HFFc6 (cell line): Measurements from ENCODE around the gene RASAL2. TPM values are rescaled to one million over a fixed set of nuclear protein-coding genes. Genes with fewer than 3 reads are reported as not detected.
A peak's percentile ranks its signal among the peaks of the same experiment; 100 is the strongest.

Experiments used
- DNase-seq: peaks from one replicate; pipeline ENCODE4 v3.0.0-alpha.2; 2018
- H3K27ac Mint-ChIP-seq: 2 replicates; pipeline ENCODE4 v1.8.0; 2020; ENCODE audit warnings: mild to moderate bottlenecking, mixed read lengths
- H3K27me3 Mint-ChIP-seq: 2 replicates; pipeline ENCODE4 v1.8.0; 2021; ENCODE audit warnings: mild to moderate bottlenecking, moderate library complexity, mixed read lengths; ENCODE audit not compliant: insufficient read depth
- H3K36me3 Mint-ChIP-seq: 2 replicates; pipeline ENCODE4 v1.8.0; 2021; ENCODE audit warnings: low read depth, mixed read lengths
- H3K4me1 Mint-ChIP-seq: 2 replicates; pipeline ENCODE4 v1.8.0; 2020; ENCODE audit warnings: low read depth, mixed read lengths
- H3K4me3 Mint-ChIP-seq: 2 replicates; pipeline ENCODE4 v1.8.0; 2020; ENCODE audit warnings: mild to moderate bottlenecking, moderate library complexity, mixed read lengths
- H3K9me3 Mint-ChIP-seq: 2 replicates; pipeline ENCODE4 v1.8.0; 2020; ENCODE audit warnings: mild to moderate bottlenecking, mixed read lengths
- total RNA-seq, 6 experiments: library from RNA; stranded (reverse); fragmentation: NEBNext Ultra II Directional; extraction: Animal tissue kit (Norgen Biotek cat#: 25700); gene quantifications; 2 replicates in 1 of 6; 3 replicates in 5 of 6; pipeline ENCODE4 v1.2.3, GENCODE V29; 2021
- TF ChIP-seq, protein P1 (sequence below): fragments of 200-600 bp; sonication (generic); IDR thresholded peaks from 2 replicates; pipeline ENCODE4 v1.5.0; 2021; ENCODE audit warnings: antibody characterized with exemption, mild to moderate bottlenecking

RASAL2 gene
- total RNA-seq, 6 experiments from 2014 or later = 21.2 to 30.7 (median 24.4) TPM

DNA sequence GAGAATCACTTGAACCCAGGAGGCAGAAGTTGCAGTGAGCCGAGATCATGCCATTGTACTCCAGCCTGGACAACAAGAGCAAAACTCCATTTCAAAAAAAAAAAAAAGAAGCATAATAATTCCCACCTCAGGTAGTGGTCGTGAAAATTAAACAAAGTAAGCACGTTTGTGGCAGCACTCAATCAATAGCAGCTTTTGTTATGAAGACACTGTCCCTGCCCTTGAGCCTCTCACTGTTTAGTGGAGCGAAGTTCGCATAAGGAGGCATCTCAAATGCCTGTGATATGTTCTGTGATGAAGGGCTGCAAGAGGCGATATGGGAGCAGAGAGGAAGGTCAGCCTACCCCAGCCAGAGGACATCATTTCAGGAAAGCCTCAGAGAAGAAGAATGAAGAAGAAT lies 43.8 kb upstream of the RASAL2 start:
- peaks cover 72% of the 10 kb centered on the region for H3K4me1 Mint-ChIP-seq

GRCh38 chr1:178051071-178051470 lies 42.8 kb upstream of the RASAL2 start:
- no peaks in the 10 kb centered on the region for H3K36me3 Mint-ChIP-seq
- no peak for DNase-seq
- H3K4me3 Mint-ChIP-seq = no peak overlapping the region
- TF ChIP-seq, protein P1, sequence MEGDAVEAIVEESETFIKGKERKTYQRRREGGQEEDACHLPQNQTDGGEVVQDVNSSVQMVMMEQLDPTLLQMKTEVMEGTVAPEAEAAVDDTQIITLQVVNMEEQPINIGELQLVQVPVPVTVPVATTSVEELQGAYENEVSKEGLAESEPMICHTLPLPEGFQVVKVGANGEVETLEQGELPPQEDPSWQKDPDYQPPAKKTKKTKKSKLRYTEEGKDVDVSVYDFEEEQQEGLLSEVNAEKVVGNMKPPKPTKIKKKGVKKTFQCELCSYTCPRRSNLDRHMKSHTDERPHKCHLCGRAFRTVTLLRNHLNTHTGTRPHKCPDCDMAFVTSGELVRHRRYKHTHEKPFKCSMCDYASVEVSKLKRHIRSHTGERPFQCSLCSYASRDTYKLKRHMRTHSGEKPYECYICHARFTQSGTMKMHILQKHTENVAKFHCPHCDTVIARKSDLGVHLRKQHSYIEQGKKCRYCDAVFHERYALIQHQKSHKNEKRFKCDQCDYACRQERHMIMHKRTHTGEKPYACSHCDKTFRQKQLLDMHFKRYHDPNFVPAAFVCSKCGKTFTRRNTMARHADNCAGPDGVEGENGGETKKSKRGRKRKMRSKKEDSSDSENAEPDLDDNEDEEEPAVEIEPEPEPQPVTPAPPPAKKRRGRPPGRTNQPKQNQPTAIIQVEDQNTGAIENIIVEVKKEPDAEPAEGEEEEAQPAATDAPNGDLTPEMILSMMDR = no peak
- no peaks in the 10 kb centered on the region for H3K27me3 Mint-ChIP-seq
- H3K9me3 Mint-ChIP-seq = no peaks in the 10 kb centered on the region
- no peak overlapping the region for H3K27ac Mint-ChIP-seq
- H3K4me1 Mint-ChIP-seq = peaks cover 82% of the 10 kb centered on the region

More for the DNA sequence above, 43.8 kb upstream of the RASAL2 start:
- TF ChIP-seq, protein P1 = no peak
- no peak for DNase-seq
- Mint-ChIP-seq H3K9me3 (no peaks in the 10 kb centered on the region), H3K36me3 (no peaks in the 10 kb centered on the region), H3K4me3 (no peak overlapping the region), H3K27ac (no peak overlapping the region), H3K27me3 (no peaks in the 10 kb centered on the region)

DNA sequence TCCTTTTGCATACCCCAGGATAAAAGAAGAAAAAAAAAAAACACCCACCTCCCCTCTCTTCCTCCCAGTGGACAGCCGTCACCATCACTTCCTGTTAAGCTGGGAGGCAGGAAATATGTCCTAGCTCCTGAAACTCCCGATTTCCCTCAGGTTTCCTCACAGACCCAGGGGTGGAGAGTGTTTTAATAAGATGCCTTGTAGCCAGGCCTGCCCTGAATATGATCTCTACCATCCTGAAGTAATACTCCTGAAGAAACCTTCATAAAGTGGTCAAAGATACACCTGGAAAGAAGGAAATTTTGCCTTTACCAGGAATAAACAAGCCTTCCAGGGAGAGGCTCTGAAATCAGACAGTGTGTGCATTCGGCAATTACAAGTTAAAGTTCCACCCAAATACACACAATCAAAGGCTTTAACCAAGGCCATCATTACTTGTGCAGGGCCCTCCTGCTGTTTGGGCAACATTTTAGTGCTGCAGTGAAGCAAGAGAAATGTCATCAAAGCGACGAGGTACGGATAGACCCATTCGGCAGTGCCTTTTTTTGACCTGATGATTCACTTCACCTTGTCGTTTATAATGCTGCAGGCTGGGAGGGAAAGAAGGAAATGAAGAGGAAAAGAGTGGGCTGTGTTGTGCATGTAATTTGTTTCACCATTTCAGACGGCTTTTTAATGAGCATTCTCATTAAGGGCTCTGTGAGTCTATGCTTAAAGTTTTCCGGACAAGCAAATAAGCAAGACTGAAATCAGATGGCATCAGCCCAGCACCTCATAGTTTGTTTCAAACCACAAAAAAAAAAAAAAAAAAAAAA lies 41.0 kb upstream of the RASAL2 start:
- Mint-ChIP-seq H3K36me3 (no peaks in the 10 kb centered on the region), H3K27me3 (no peaks in the 10 kb centered on the region), H3K27ac (peak overlapping the region; percentile 36), H3K4me1 (peaks cover 86% of the 10 kb centered on the region), H3K4me3 (peak overlapping the region; percentile 16; the same call in 1 of the 2 replicates), H3K9me3 (no peaks in the 10 kb centered on the region)
- TF ChIP-seq, protein P1 = no peak
- no peak for DNase-seq

GRCh38 chr1:178055093-178055492 lies 38.8 kb upstream of the RASAL2 start:
- no peak for DNase-seq

GRCh38 chr1:178055779-178056471 lies 38.0 kb upstream of the RASAL2 start:
- Mint-ChIP-seq H3K4me1 (peaks cover 92% of the 10 kb centered on the region), H3K4me3 (no peak overlapping the region; the same call in 1 of the 2 replicates), H3K36me3 (no peaks in the 10 kb centered on the region), H3K27ac (peak overlapping the region; percentile 53), H3K27me3 (no peaks in the 10 kb centered on the region; the same call in 1 of the 2 replicates), H3K9me3 (no peaks in the 10 kb centered on the region)
- no peak for DNase-seq
- TF ChIP-seq, protein P1 = 0 out of 2 replicates have a peak, but pooled peaks have one; percentile 26

More at GRCh38 chr1:178055093-178055492, 38.8 kb upstream of the RASAL2 start:
- peaks cover 92% of the 10 kb centered on the region for H3K4me1 Mint-ChIP-seq
- TF ChIP-seq, protein P1 = peak; percentile 59
- H3K27me3 Mint-ChIP-seq = no peaks in the 10 kb centered on the region; the same call in 1 of the 2 replicates
- H3K9me3 Mint-ChIP-seq = no peaks in the 10 kb centered on the region
- H3K4me3 Mint-ChIP-seq = no peak overlapping the region
- peak overlapping the region; percentile 60 for H3K27ac Mint-ChIP-seq
- no peaks in the 10 kb centered on the region for H3K36me3 Mint-ChIP-seq
